Kidney (tissue), 14 donors: ENCODE data around the gene DENND2A. TPM values are rescaled to one million over a fixed set of nuclear protein-coding genes. Genes with fewer than 3 reads are reported as not detected.

Source experiments
- DNase-seq, 5 donors: peaks; one replicate each; pipeline ENCODE4 v3.0.0-alpha.2; 2013 to 2020
- FAIRE-seq: peaks from 2 replicates; lab custom pipeline; 2012; peaks lifted over from hg19 to GRCh38; lab: Jason Lieb, UNC
- H3K27ac ChIP-seq, 2 donors: one replicate each; pipeline ENCODE4 v1.7.0; 2013; ENCODE audit warnings: low read depth in 2 of 2, low read length in 2 of 2, inconsistent platforms in 1 of 2
- H3K27me3 ChIP-seq: one replicate; pipeline ENCODE4 v1.7.1; 2013; ENCODE audit warnings: low read length, inconsistent platforms; ENCODE audit not compliant: control insufficient read depth, insufficient read depth
- H3K36me3 ChIP-seq, 3 donors: one replicate each; pipeline versions ENCODE4 v1.7.0 to v1.7.1; 2013; ENCODE audit warnings: low read length in 3 of 3, control low read depth in 1 of 3, inconsistent platforms in 1 of 3; ENCODE audit not compliant: insufficient read depth in 3 of 3, control insufficient read depth in 2 of 3
- H3K4me1 ChIP-seq, 3 donors: one replicate each; pipeline versions ENCODE4 v1.7.0 to v1.7.1; 2013; ENCODE audit warnings: low read length in 3 of 3, inconsistent platforms in 1 of 3, low read depth in 1 of 3; ENCODE audit not compliant: control insufficient read depth in 2 of 3, insufficient read depth in 2 of 3
- H3K4me3 ChIP-seq, 3 donors: one replicate each; pipeline versions ENCODE4 v1.7.0 to v1.8.1; 2013; ENCODE audit warnings: low read length in 3 of 3, control low read depth in 1 of 3, inconsistent platforms in 1 of 3
- H3K9ac ChIP-seq, 3 donors: one replicate each; pipeline versions ENCODE4 v1.7.0 to v1.7.1; 2013; ENCODE audit warnings: low read length in 3 of 3, control low read depth in 1 of 3, inconsistent platforms in 1 of 3
- H3K9me3 ChIP-seq, 3 donors: one replicate each; pipeline versions ENCODE4 v1.7.0 to v1.7.1; 2013; ENCODE audit warnings: low read length in 3 of 3, control low read depth in 1 of 3, inconsistent platforms in 1 of 3; ENCODE audit not compliant: control insufficient read depth in 2 of 3, insufficient read depth in 1 of 3
- intact Hi-C: fragments of 100-400 bp; cut with DNase I; formaldehyde crosslinking; loops from one replicate; pipeline ENCODE4 v1.11.1; 2022
- polyA plus RNA-seq: library from polyadenylated mRNA; stranded (reverse); fragments of 350-450 nt; fragmentation: Illumina TruSeq; extraction: RNeasy Lipid Tissue Mini Kit (QIAGEN cat#74804); gene quantifications from one replicate; pipeline ENCODE4 v1.2.3, GENCODE V29; 2014; ENCODE audit warnings: low read depth, low replicate concordance; ENCODE audit not compliant: insufficient read depth
- total RNA-seq: library from RNA; stranded (reverse); fragmentation: NEBNext Ultra II Directional; extraction: Animal tissue kit (Norgen Biotek cat#: 25700); gene quantifications from one replicate; pipeline ENCODE4 v1.2.1, GENCODE V29; 2021
- TF ChIP-seq, protein P1 (sequence below): IDR thresholded peaks from 3 replicates; pipeline ENCODE4 v1.5.1; 2012; ENCODE audit warnings: mild to moderate bottlenecking, moderate library complexity, borderline replicate concordance; ENCODE audit not compliant: insufficient read depth; ENCODE audit errors: extremely low read depth
- donor health status: control.
- donor health status: control.
- donor health status: control.
- donor health status: control.
- donor health status: control.
- donor health status: DM: yes; HTN: yes; CAD: no.
- donor health status: Normal renal cell carcinoma (clear cell type).

DENND2A gene
- total and polyA plus RNA-seq, 2 donors from 2014 or later: 6.5 to 18.0 TPM

DNA sequence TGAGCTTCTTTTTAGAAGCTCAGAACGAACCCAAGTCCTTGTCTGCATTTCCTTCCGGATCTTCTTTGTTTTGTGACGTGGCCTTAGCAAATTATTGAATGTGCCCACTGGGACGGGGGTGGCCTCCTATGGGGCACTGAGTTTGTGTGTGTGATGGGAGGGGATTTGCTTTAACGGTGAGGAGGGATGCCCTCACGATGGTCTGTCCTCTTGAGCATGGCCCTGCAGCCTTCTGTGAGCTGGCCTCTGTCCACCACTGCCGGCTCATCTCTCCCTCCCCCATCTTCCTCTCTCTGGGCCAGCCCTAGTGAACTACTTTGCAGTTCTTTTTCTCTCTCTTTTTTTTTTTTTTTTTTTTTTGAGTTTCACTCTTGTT lies 98.4 kb downstream of the DENND2A start:
- no peaks in the 10 kb centered on the region for H3K9me3 ChIP-seq
- H3K4me1 ChIP-seq: peaks cover 0 to 5% (median 0%) of the 10 kb centered on the region in 3 donors
- peak overlapping the region in 1 of 2 donors; percentile 45 for H3K27ac ChIP-seq
- H3K9ac ChIP-seq: no peak overlapping the region
- peak overlapping the region in 1 of 3 donors; percentile 23 for H3K4me3 ChIP-seq
- no peak for FAIRE-seq
- intact Hi-C loops: no loop called here
- TF ChIP-seq, protein P1, sequence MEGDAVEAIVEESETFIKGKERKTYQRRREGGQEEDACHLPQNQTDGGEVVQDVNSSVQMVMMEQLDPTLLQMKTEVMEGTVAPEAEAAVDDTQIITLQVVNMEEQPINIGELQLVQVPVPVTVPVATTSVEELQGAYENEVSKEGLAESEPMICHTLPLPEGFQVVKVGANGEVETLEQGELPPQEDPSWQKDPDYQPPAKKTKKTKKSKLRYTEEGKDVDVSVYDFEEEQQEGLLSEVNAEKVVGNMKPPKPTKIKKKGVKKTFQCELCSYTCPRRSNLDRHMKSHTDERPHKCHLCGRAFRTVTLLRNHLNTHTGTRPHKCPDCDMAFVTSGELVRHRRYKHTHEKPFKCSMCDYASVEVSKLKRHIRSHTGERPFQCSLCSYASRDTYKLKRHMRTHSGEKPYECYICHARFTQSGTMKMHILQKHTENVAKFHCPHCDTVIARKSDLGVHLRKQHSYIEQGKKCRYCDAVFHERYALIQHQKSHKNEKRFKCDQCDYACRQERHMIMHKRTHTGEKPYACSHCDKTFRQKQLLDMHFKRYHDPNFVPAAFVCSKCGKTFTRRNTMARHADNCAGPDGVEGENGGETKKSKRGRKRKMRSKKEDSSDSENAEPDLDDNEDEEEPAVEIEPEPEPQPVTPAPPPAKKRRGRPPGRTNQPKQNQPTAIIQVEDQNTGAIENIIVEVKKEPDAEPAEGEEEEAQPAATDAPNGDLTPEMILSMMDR: no peak
- H3K27me3 ChIP-seq: no peaks in the 10 kb centered on the region
- no peaks in the 10 kb centered on the region for H3K36me3 ChIP-seq
- DNase-seq: peak in 4 of 5 donors; percentile 41 to 74 (median 55)

GRCh38 chr7:140541513-140542227 lies 98.9 kb downstream of the DENND2A start:
- TF ChIP-seq, protein P1: no peak
- DNase-seq (peak in 4 of 5 donors; percentile 92 to 97 (median 94)), FAIRE-seq (no peak)
- Histone ChIP-seq H3K4me1 (peaks cover 0 to 5% (median 0%) of the 10 kb centered on the region in 3 donors), H3K27ac (peak overlapping the region in 1 of 2 donors; percentile 45), H3K36me3 (no peaks in the 10 kb centered on the region), H3K4me3 (peak overlapping the region in 1 of 3 donors; percentile 23), H3K27me3 (no peaks in the 10 kb centered on the region), H3K9ac (no peak overlapping the region), H3K9me3 (no peaks in the 10 kb centered on the region)
- intact Hi-C loops: no loop called here

DNA sequence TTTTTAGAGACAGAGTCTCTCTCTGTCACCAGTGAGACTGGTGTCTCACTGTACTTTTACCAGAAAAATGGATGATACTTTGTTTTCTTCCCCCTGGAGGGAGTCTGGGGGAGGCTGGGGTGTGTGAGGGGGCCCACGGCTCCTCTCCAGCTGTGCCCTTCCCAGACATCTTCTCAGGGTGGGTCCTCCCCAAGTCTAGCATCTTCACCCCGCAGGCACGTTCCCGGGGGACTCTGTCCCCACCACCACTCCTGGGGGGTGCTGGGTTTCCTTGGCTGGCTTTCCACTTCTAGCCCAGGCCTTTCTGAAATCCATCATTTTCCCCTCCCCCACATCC lies 99.5 kb downstream of the DENND2A start:
- Histone ChIP-seq H3K9ac (no peak overlapping the region), H3K4me1 (peaks cover 0 to 5% (median 0%) of the 10 kb centered on the region in 3 donors), H3K36me3 (no peaks in the 10 kb centered on the region), H3K9me3 (no peaks in the 10 kb centered on the region), H3K4me3 (no peak overlapping the region), H3K27ac (no peak overlapping the region), H3K27me3 (no peaks in the 10 kb centered on the region)
- no peak for FAIRE-seq
- TF ChIP-seq, protein P1: no peak
- no peak for DNase-seq
- intact Hi-C loops: no loop called here
